Natural killer cell (primary cell): ENCODE measurements around the gene OPA1. TPM values are rescaled to one million over a fixed set of nuclear protein-coding genes. Genes with fewer than 3 reads are reported as not detected.

Source experiments
- ATAC-seq, 3 donors: fragments of 150-1000 bp in 2 of 3; fragments of 200-7000 bp in 1 of 3; cut with Tn5 transposase; 1 replicate in 1 of 3; 2 replicates in 2 of 3; pipeline ENCODE4 v1.10.0; 2021; ENCODE audit warnings: mild to moderate bottlenecking in 2 of 3, moderate library complexity in 2 of 3
- DNase-seq, 2 donors: peaks; one replicate each; pipeline versions ENCODE4 v3.0.0 to v3.0.0-alpha.2; 2013 to 2021; ENCODE audit warnings: mixed read lengths in 1 of 2
- H3K27ac ChIP-seq: one replicate; pipeline ENCODE4 v1.5.1; 2013; ENCODE audit warnings: mild to moderate bottlenecking, low read length
- H3K27me3 ChIP-seq: one replicate; pipeline ENCODE4 v1.6.1; 2013; ENCODE audit warnings: low read length; ENCODE audit not compliant: control insufficient read depth, insufficient read depth
- H3K36me3 ChIP-seq: one replicate; pipeline ENCODE4 v1.6.1; 2013; ENCODE audit warnings: low read length; ENCODE audit not compliant: control insufficient read depth, insufficient read depth
- H3K4me1 ChIP-seq: one replicate; pipeline ENCODE4 v1.6.1; 2013; ENCODE audit warnings: low read length; ENCODE audit not compliant: control insufficient read depth, insufficient read depth
- H3K4me3 ChIP-seq: one replicate; pipeline ENCODE4 v1.5.1; 2013; ENCODE audit warnings: low read length
- H3K9me3 ChIP-seq: one replicate; pipeline ENCODE4 v1.6.1; 2013; ENCODE audit warnings: low read length; ENCODE audit not compliant: control insufficient read depth, insufficient read depth
- H3K27ac Mint-ChIP-seq, 2 donors: one replicate each; pipeline ENCODE4 v1.8.0; 2022; ENCODE audit warnings: mild to moderate bottlenecking in 2 of 2, mixed read lengths in 2 of 2, moderate library complexity in 1 of 2
- H3K27me3 Mint-ChIP-seq, 2 donors: one replicate each; pipeline ENCODE4 v1.8.0; 2022; ENCODE audit warnings: low read depth in 2 of 2, mixed read lengths in 2 of 2
- H3K36me3 Mint-ChIP-seq: one replicate; pipeline ENCODE4 v1.8.0; 2022; ENCODE audit warnings: mixed read lengths
- H3K4me1 Mint-ChIP-seq, 2 donors: one replicate each; pipeline ENCODE4 v1.8.0; 2022; ENCODE audit warnings: mixed read lengths in 2 of 2
- H3K4me3 Mint-ChIP-seq: one replicate; pipeline ENCODE4 v1.8.0; 2022; ENCODE audit warnings: mild to moderate bottlenecking, moderate library complexity, mixed read lengths
- H3K9me3 Mint-ChIP-seq, 2 donors: one replicate each; pipeline ENCODE4 v1.8.0; 2022; ENCODE audit warnings: mixed read lengths in 2 of 2
- CTCF ChIP-seq: fragments of 200-600 bp; IDR thresholded peaks from one replicate; pipeline ENCODE4 v1.8.0; 2022; ENCODE audit warnings: antibody characterized with exemption
- WGBS: methylation state at CpG from one replicate; pipeline ENCODE4 v1.1.7; 2013; ENCODE audit warnings: missing lambda C conversion rate; ENCODE audit not compliant: insufficient coverage; 5-methylcytosine and 5-hydroxymethylcytosine counted together
- intact Hi-C: fragments of 100-400 bp; cut with micrococcal nuclease; formaldehyde crosslinking; loops from one replicate; pipeline ENCODE4 v1.14.2; 2022
- total RNA-seq, 4 donors: library from RNA; stranded (reverse); fragments of 120-200 nt in 1 of 4; gene quantifications; one replicate each; pipeline versions ENCODE4 v1.2.3 to v1.2.4, GENCODE V29; 2013 to 2022

The OPA1 gene
- total RNA-seq, 3 donors from 2014 or later (not counting 1 experiment from before 2014, with no cell fraction given) = 52.6 to 72.0 (median 57.5) TPM

GRCh38 chr3:193728429-193729087 lies 135.6 kb downstream of the OPA1 start:
- H3K27ac Mint-ChIP-seq = no peak overlapping the region
- Histone ChIP-seq H3K4me3 (no peak overlapping the region), H3K27ac (no peak overlapping the region), H3K9me3 (no peaks in the 10 kb centered on the region), H3K36me3 (no peaks in the 10 kb centered on the region), H3K4me1 (no peaks in the 10 kb centered on the region), H3K27me3 (no peaks in the 10 kb centered on the region)
- peaks cover 0 to 9% of the 10 kb centered on the region in 2 donors for H3K27me3 Mint-ChIP-seq
- H3K36me3 Mint-ChIP-seq = no peaks in the 10 kb centered on the region
- H3K9me3 Mint-ChIP-seq = no peaks in the 10 kb centered on the region
- TF ChIP-seq CTCF = no peak
- 82% methylated on average over 7 of the region's 7 CpGs for WGBS
- DNase-seq (no peak), ATAC-seq (no peak)
- no peaks in the 10 kb centered on the region for H3K4me1 Mint-ChIP-seq
- intact Hi-C loops = no loop called here
- no peak overlapping the region for H3K4me3 Mint-ChIP-seq

- 89% methylated on average over 6 of the region's 6 CpGs for WGBS
- H3K27me3 ChIP-seq = no peaks in the 10 kb centered on the region
- no peaks in the 10 kb centered on the region for H3K4me1 Mint-ChIP-seq
- no peaks in the 10 kb centered on the region for H3K4me1 ChIP-seq
- H3K9me3 ChIP-seq = no peaks in the 10 kb centered on the region
- TF ChIP-seq CTCF = no peak
- no peaks in the 10 kb centered on the region for H3K36me3 ChIP-seq
- no peak for DNase-seq
- H3K27me3 Mint-ChIP-seq = peaks cover 0 to 9% of the 10 kb centered on the region in 2 donors
- H3K27ac Mint-ChIP-seq = no peak overlapping the region
- no peaks in the 10 kb centered on the region for H3K36me3 Mint-ChIP-seq
- no peak for ATAC-seq
- intact Hi-C loops = no loop called here
- no peak overlapping the region for H3K4me3 ChIP-seq
- H3K9me3 Mint-ChIP-seq = no peaks in the 10 kb centered on the region
- H3K4me3 Mint-ChIP-seq = no peak overlapping the region
- H3K27ac ChIP-seq = no peak overlapping the region
Observed at GRCh38 chr3:193729088-193729465, 136.1 kb downstream of the OPA1 start.

- TF ChIP-seq CTCF = no peak
- Histone ChIP-seq H3K9me3 (no peaks in the 10 kb centered on the region), H3K27ac (no peak overlapping the region), H3K4me3 (no peak overlapping the region), H3K36me3 (no peaks in the 10 kb centered on the region), H3K4me1 (no peaks in the 10 kb centered on the region), H3K27me3 (no peaks in the 10 kb centered on the region)
- Mint-ChIP-seq H3K36me3 (no peaks in the 10 kb centered on the region), H3K27me3 (peaks cover 0 to 9% of the 10 kb centered on the region in 2 donors), H3K4me3 (no peak overlapping the region), H3K27ac (no peak overlapping the region), H3K4me1 (no peaks in the 10 kb centered on the region), H3K9me3 (no peaks in the 10 kb centered on the region)
- intact Hi-C loops = no loop called here
- DNase-seq (no peak), ATAC-seq (no peak)
Observed at GRCh38 chr3:193729601-193730000, 136.6 kb downstream of the OPA1 start.

DNA sequence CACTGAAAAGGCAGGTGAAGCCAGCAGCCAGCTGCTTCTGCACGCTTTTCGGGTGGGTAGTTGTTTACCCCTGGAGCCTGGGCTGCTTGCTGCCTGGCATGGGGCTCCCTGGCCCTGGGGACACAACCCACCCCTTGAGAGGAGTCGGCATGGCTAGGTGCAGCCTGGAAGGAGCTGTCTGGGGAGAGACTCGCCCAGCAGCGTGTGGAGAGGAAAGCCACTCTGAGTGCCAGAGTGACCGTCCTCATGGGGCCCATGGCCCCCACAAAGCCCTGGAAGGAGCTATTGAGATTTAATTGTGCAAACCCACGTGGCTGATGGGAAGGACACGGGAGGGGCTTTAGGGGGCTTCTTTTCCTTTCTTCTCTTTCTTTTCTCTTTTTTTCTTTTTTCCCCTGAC lies 137.5 kb downstream of the OPA1 start:
- intact Hi-C loops = no loop called here
- Mint-ChIP-seq H3K27me3 (peaks cover 0 to 9% of the 10 kb centered on the region in 2 donors), H3K4me1 (no peaks in the 10 kb centered on the region), H3K27ac (no peak overlapping the region), H3K4me3 (no peak overlapping the region), H3K9me3 (no peaks in the 10 kb centered on the region), H3K36me3 (no peaks in the 10 kb centered on the region)
- Histone ChIP-seq H3K27me3 (no peaks in the 10 kb centered on the region), H3K36me3 (no peaks in the 10 kb centered on the region), H3K4me3 (no peak overlapping the region), H3K9me3 (no peaks in the 10 kb centered on the region), H3K27ac (no peak overlapping the region), H3K4me1 (no peaks in the 10 kb centered on the region)
- 92% methylated on average over 6 of the region's 8 CpGs for WGBS
- ATAC-seq (no peak), DNase-seq (no peak)
- TF ChIP-seq CTCF = no peak
